ENCODE measurements around the gene UBXN10. TPM values are rescaled to one million over a fixed set of nuclear protein-coding genes. Genes with fewer than 3 reads are reported as not detected.

Gene UBXN10
- total and polyA plus RNA-seq, 2 donors (not counting 3 experiments of a cell fraction or from before 2014, with no cell fraction given), result not detected

DNA sequence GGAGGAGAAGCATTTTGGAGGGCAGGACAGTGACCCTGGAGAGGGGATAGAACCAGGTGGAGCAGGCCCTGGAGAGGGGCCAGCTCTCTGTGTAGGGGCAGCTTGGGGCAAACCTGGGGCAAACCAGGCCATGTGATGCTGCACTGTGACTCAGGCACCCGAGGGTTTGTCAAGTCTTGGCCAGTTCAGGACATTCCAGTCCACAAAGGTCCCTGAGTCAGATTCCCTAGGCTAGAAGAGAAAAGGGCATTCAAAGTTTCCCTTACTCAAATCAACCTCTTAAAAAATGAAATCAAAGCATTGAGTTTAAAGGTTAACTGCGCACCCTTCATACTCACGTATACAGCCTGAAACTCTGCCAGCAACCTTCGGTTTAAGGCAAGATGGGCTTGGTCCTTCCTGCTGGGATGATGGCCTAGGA, 25.6 kb downstream of the UBXN10 start:
- Histone ChIP-seq H3K36me3 (ENCODE audit: control insufficient read depth in 2 of 2, extremely low read depth in 1 of 2, insufficient read depth in 2 of 2, low read length in 2 of 2) (no peaks in the 10 kb centered on the region), H3K27ac (ENCODE audit: insufficient read depth, low read depth, low read length) (no peak overlapping the region), H3K9ac (replicated peaks; ENCODE audit: extremely low read depth, insufficient read depth, low read length) (no peak overlapping the region), H3K27me3 (ENCODE audit: control insufficient read depth in 2 of 2, insufficient read depth in 2 of 2, low read length in 2 of 2) (peaks cover 7% of the 10 kb centered on the region in 2 experiments), H3K4me2 (ENCODE audit: insufficient read depth, low read length) (no peak overlapping the region), H3K4me1 (ENCODE audit: control insufficient read depth, extremely low read depth, insufficient read depth, low read length) (no peaks in the 10 kb centered on the region), H2AFZ (ENCODE audit: low read depth, low read length) (no peak overlapping the region), H3K79me2 (ENCODE audit: control insufficient read depth, insufficient read depth, low read length) (no peaks in the 10 kb centered on the region), H3K9me1 (replicated peaks; ENCODE audit: control insufficient read depth, extremely low read depth, insufficient read depth, low read length) (no peaks in the 10 kb centered on the region), H3K9me3 (replicated peaks; ENCODE audit: control insufficient read depth, insufficient read depth, low read length) (no peaks in the 10 kb centered on the region), H3K4me3 (replicated peaks in 1 of 3; ENCODE audit: insufficient read depth in 1 of 3, low read depth in 1 of 3, low read length in 3 of 3) (no peak overlapping the region), H4K20me1 (replicated peaks; ENCODE audit: control insufficient read depth, extremely low read depth, insufficient read depth, low read length) (no peaks in the 10 kb centered on the region)
- FAIRE-seq (no peak), DNase-seq (ENCODE audit: low read depth, low spot score) (no peak)
- intact Hi-C loops (cut with micrococcal nuclease) (loop anchor here (5.0 kb wide), 2 partner anchors 151 to 294 kb away; no protein-coding TSS in a partner anchor), dilution Hi-C loops (cut with MboI; ENCODE audit: extremely low pct_ligation_motif_present, low sequenced_read_pairs) (no loop called here)
- CTCF ChIA-PET, result interaction anchor here (1.7 to 2.7 kb wide), 3 partner anchors 8 to 281 kb away, joined by 4 to 67 read pairs (median 7); no protein-coding TSS in a partner anchor
- POLR2A ChIA-PET, result no interaction called here
- no TSS peak for BruUV-seq (replicated peaks)
- no peak for TF ChIP-seq GATA2 (IDR thresholded peaks at IDR 0.05; ENCODE audit: insufficient read depth, insufficient read length, low read depth, low read length)
- no peak for TF ChIP-seq POLR2A (IDR thresholded peaks at IDR 0.05; ENCODE audit: low read depth, low read length)
- TF ChIP-seq JUN (IDR thresholded peaks at IDR 0.05; ENCODE audit: borderline replicate concordance, insufficient read depth, insufficient read length, low read depth), result no peak
- no peak for TF ChIP-seq CTCF (IDR thresholded peaks at IDR 0.05; ENCODE audit: extremely low read depth in 1 of 2, insufficient read depth in 1 of 2, low read depth in 1 of 2, low read length in 2 of 2)
- no peak for TF ChIP-seq POLR2AphosphoS5 (IDR thresholded peaks at IDR 0.05; ENCODE audit: insufficient read depth, low read depth, low read length)
- no peak for TF ChIP-seq MYC (IDR thresholded peaks at IDR 0.05; ENCODE audit: low read depth, low read length)

Measured in endothelial cell of umbilical vein (primary cell).